Fibroblast of lung (primary cell): ENCODE measurements around the gene PIAS1.

ENCODE experiments used
- CTCF ChIP-seq, 2 donors: IDR thresholded peaks in 1 of 2; conservative IDR thresholded peaks in 1 of 2; 1 replicate in 1 of 2; 2 replicates in 1 of 2; pipeline ENCODE4 v1.5.1; 2011 to 2012; ENCODE audit warnings: low read length in 2 of 2, control low read depth in 1 of 2, inconsistent platforms in 1 of 2, low read depth in 1 of 2, mild to moderate bottlenecking in 1 of 2
- EZH2 ChIP-seq: IDR thresholded peaks from 2 replicates; pipeline ENCODE4 v1.5.1; 2012; ENCODE audit warnings: low read length, control low read depth, mild to moderate bottlenecking; ENCODE audit errors: missing control alignments

GRCh38 chr15:68020685-68021084 lies 33.4 kb upstream of the PIAS1 start:
- TF ChIP-seq CTCF (conservative IDR thresholded peaks at IDR 0.05 in 1 of 2, IDR thresholded peaks at IDR 0.05 in 1 of 2; ENCODE audit: low read depth in 1 of 2, low read length in 2 of 2) (no peak), EZH2 (no peak)
